K562 (cell line): ENCODE results near the gene SPINT2. TPM values are rescaled to one million over a fixed set of nuclear protein-coding genes. Genes with fewer than 3 reads are reported as not detected.

Experiments used
- ATAC-seq: fragments of 200-7000 bp; cut with Tn5 transposase; 3 replicates; pipeline ENCODE4 v1.9.1; 2020; ENCODE audit warnings: moderate library complexity
- BruUV-seq: library from RNA; stranded (reverse); fragments of 400-500 nt; replicated peaks from 2 replicates; lab custom pipeline; 2021; lab: Mats Ljungman, UMichigan
- CTCF ChIA-PET: fragments of 300-600 bp; formaldehyde crosslinking; extraction: SDS; loops from one replicate; lab custom pipeline; 2021; ENCODE audit warnings: low intra/inter-chr PET ratio; lab: Yijun Ruan, JAX
- POLR2A ChIA-PET: fragments of 300-600, 350-650 bp; sonication (Branson Sonifier 250); formaldehyde crosslinking; extraction: SDS; loops from one replicate; lab custom pipeline; 2021; ENCODE audit warnings: antibody characterized with exemption, inconsistent platforms; lab: Yijun Ruan, JAX
- DNase-seq, 4 experiments: peaks; one replicate each; pipeline versions ENCODE4 v3.0.0 to v3.0.0-alpha.2; 2011 to 2018; ENCODE audit warnings: low spot score in 3 of 4, mixed read lengths in 3 of 4; ENCODE audit errors: extremely low read depth in 1 of 4
- FAIRE-seq: peaks from 2 replicates; lab custom pipeline; 2011; peaks lifted over from hg19 to GRCh38; lab: Jason Lieb, UNC
- H2AFZ ChIP-seq: 2 replicates; pipeline ENCODE4 v1.6.0; 2011; ENCODE audit warnings: low read depth, low read length, control low read depth, inconsistent platforms
- H3K27ac ChIP-seq: fragments of 200-600 bp; 3 replicates; pipeline ENCODE4 v1.8.0; 2011; ENCODE audit warnings: low read depth, mild to moderate bottlenecking, control low read depth, inconsistent platforms, low read length, moderate library complexity, mixed read lengths; ENCODE audit errors: extremely low read depth
- H3K27me3 ChIP-seq, 2 experiments: fragments of 300-600 bp in 1 of 2; 2 replicates in 1 of 2; 3 replicates in 1 of 2; pipeline versions ENCODE4 v1.6.0 to v1.8.0; 2011; ENCODE audit warnings: inconsistent platforms in 2 of 2, low read length in 2 of 2, mild to moderate bottlenecking in 1 of 2, mixed read lengths in 1 of 2, moderate library complexity in 1 of 2; ENCODE audit not compliant: control insufficient read depth in 2 of 2, insufficient read depth in 2 of 2
- H3K36me3 ChIP-seq: fragments of 300-600 bp; 3 replicates; pipeline ENCODE4 v1.8.0; 2011; ENCODE audit warnings: mild to moderate bottlenecking, low read length, inconsistent platforms; ENCODE audit not compliant: control insufficient read depth, insufficient read depth
- H3K4me1 ChIP-seq, 2 experiments: fragments of 200-600 bp in 1 of 2; replicated peaks in 1 of 2; 2 replicates in 1 of 2; 3 replicates in 1 of 2; pipeline versions ENCODE4 v1.5.1 to v1.8.0; 2011; ENCODE audit warnings: inconsistent platforms in 2 of 2, low read length in 2 of 2, mild to moderate bottlenecking in 1 of 2, mixed read lengths in 1 of 2, moderate library complexity in 1 of 2; ENCODE audit not compliant: control insufficient read depth in 2 of 2, insufficient read depth in 2 of 2
- H3K4me2 ChIP-seq: 2 replicates; pipeline ENCODE4 v1.6.1; 2011; ENCODE audit warnings: low read length, control low read depth, inconsistent platforms, mixed read lengths; ENCODE audit not compliant: insufficient read depth
- H3K4me3 ChIP-seq: fragments of 200-600 bp; sonication (generic), shearing (Covaris generic); 2 replicates; pipeline ENCODE4 v1.5.1; 2016; ENCODE audit warnings: control low read depth, inconsistent platforms
- H3K79me2 ChIP-seq: fragments of 200-600 bp; 3 replicates; pipeline ENCODE4 v1.8.0; 2011; ENCODE audit warnings: low read length, inconsistent platforms; ENCODE audit not compliant: control insufficient read depth, insufficient read depth
- H3K9ac ChIP-seq, 2 experiments: 2 replicates each; pipeline versions ENCODE4 v1.6.0 to v1.6.1; 2011; ENCODE audit warnings: low read depth in 2 of 2, low read length in 2 of 2, control low read depth in 1 of 2, inconsistent platforms in 1 of 2, mild to moderate bottlenecking in 1 of 2, mixed read lengths in 1 of 2; ENCODE audit not compliant: insufficient read depth in 1 of 2
- H3K9me1 ChIP-seq: one replicate; pipeline ENCODE4 v1.6.0; 2011; ENCODE audit warnings: inconsistent platforms, mild to moderate bottlenecking, low read length, moderate library complexity; ENCODE audit not compliant: control insufficient read depth, insufficient read depth
- H3K9me3 ChIP-seq: replicated peaks from 2 replicates; pipeline ENCODE4 v1.5.1; 2011; ENCODE audit warnings: low read depth, low read length, inconsistent platforms; ENCODE audit not compliant: control insufficient read depth, insufficient read depth
- H4K20me1 ChIP-seq: replicated peaks from 2 replicates; pipeline ENCODE4 v1.6.1; 2011; ENCODE audit warnings: low read length, inconsistent platforms, mixed read lengths; ENCODE audit not compliant: control insufficient read depth, insufficient read depth
- CSDE1 ChIP-seq, 2 experiments: fragments of 450-650 bp; IDR thresholded peaks; 2 replicates each; pipeline ENCODE4 v1.6.1; 2016; ENCODE audit warnings: mild to moderate bottlenecking in 1 of 2
- SPI1 ChIP-seq: IDR thresholded peaks from 2 replicates; pipeline ENCODE4 v1.6.1; 2011; ENCODE audit warnings: low read depth, low read length, control low read depth, borderline replicate concordance
- TAF15 ChIP-seq: fragments of 200-400 bp; formaldehyde crosslinking; IDR thresholded peaks from 2 replicates; pipeline ENCODE4 v1.6.1; 2017; ENCODE audit warnings: mild to moderate bottlenecking, low read depth, low read length, moderate library complexity
- WGBS: fragments of 100-300 bp; shearing (Covaris generic); methylation state at CpG from one replicate; pipeline ENCODE4 v1.1.6; 2016; ENCODE audit warnings: low coverage, mixed read lengths; ENCODE audit not compliant: insufficient coverage; ENCODE audit errors: missing lambda C conversion rate; 5-methylcytosine and 5-hydroxymethylcytosine counted together
- in situ Hi-C: fragments of 300-500 bp; cut with MboI; formaldehyde crosslinking; loops from 4 replicates; pipeline ENCODE4 v1.15.0; 2018; ENCODE audit warnings: inconsistent platforms, mixed read lengths
- intact Hi-C: fragments of 100-400 bp; cut with micrococcal nuclease; formaldehyde crosslinking; loops from 2 replicates; pipeline ENCODE4 v1.14.2; 2022
- polyA plus RNA-seq, 8 experiments: library from polyadenylated mRNA; depleted of rRNA in 4 of 8; stranded (reverse) in 5 of 8; unstranded in 3 of 8; fragments of >200 nt; fragmentation: Nextera tagmentation in 2 of 8; fragmentation: Illumina TruSeq in 1 of 8; extraction: Ambion mirVana in 2 of 8; extraction: Trizol in 1 of 8; gene quantifications; 2 replicates each; pipeline versions ENCODE4 v1.2.1 to v1.2.3, GENCODE V29; 2011 to 2014; ENCODE audit warnings: inconsistent platforms in 1 of 8, missing spikeins in 1 of 8
- total RNA-seq, 7 experiments: library from RNA; depleted of rRNA in 6 of 7; stranded (reverse); fragments of >200 nt in 6 of 7; fragmentation: Illumina TruSeq in 2 of 7; extraction: Trizol in 2 of 7; gene quantifications; 2 replicates each; pipeline versions ENCODE4 v1.2.1 to v1.2.3, GENCODE V29; 2011 to 2021; ENCODE audit warnings: low replicate concordance in 1 of 7
- TF ChIP-seq, protein P1 (sequence below): fragments of 450-650 bp; formaldehyde crosslinking; IDR thresholded peaks from 2 replicates; pipeline ENCODE4 v1.4.0; 2020; ENCODE audit warnings: mild to moderate bottlenecking, moderate library complexity
- TF ChIP-seq, protein P2 (sequence below): fragments of 200-800 bp; sonication (Bioruptor generic); IDR thresholded peaks from 2 replicates; pipeline ENCODE4 v1.6.1; 2017; ENCODE audit warnings: missing genetic modification characterization, missing compliant biosample characterization

Gene SPINT2
- total and polyA plus RNA-seq, 9 of the 15 experiments (the other 6 are each of a cell fraction or from before 2014, with no cell fraction given), result 0.65 to 4.5 (median 3.4) TPM

DNA sequence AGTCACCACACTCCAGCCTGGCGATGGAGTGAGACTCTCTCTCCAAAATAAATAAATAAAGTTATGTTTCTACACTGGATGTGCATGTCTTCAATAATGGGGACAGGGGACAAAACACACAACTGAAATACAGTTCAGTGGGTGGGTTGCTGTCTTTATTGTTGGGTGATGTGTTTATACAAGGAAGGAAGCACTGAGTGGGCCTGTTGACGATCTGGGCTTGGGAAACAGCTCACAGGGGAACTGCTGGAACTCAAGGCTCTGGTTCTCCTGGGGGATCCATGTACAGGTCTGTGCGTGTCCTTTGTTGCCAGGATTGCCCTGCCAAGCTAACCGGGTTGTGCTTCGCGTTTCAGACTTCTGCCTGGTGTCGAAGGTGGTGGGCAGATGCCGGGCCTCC is 18.9 kb downstream of the SPINT2 start (continued):
- TF ChIP-seq TAF15 (no peak), CSDE1 (IDR thresholded peaks at IDR 0.05) (no peak)
- TF ChIP-seq, protein P1, sequence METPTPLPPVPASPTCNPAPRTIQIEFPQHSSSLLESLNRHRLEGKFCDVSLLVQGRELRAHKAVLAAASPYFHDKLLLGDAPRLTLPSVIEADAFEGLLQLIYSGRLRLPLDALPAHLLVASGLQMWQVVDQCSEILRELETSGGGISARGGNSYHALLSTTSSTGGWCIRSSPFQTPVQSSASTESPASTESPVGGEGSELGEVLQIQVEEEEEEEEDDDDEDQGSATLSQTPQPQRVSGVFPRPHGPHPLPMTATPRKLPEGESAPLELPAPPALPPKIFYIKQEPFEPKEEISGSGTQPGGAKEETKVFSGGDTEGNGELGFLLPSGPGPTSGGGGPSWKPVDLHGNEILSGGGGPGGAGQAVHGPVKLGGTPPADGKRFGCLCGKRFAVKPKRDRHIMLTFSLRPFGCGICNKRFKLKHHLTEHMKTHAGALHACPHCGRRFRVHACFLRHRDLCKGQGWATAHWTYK, result no peak

DNA sequence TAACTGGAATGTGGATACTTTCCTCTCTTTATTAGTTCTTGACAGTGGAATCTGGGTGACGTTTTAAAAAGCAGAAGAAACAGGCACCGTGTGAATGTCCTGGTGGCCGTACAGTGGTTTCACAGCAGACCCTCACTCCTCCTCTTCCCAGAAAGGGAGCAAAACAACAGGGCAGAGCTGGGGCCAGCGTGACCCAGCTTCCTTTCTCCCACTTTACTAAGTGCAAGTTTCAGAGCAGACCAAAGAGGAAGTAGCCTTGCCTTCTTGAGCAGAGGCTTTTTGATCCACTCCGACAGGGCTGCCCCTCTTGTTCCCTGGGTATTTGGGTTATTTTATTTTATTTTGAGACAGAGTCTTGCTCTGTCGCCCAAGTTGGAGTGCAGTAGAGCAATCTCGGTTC is 20.0 kb downstream of the SPINT2 start:
- CTCF ChIA-PET, result no interaction called here
- POLR2A ChIA-PET, result interaction anchor here (0.7 to 3.3 kb wide), 3 partner anchors 10 to 29 kb away, joined by 3 to 13 read pairs (median 3); no protein-coding TSS in a partner anchor
- no peak for FAIRE-seq

More for the DNA sequence above, 20.0 kb downstream of the SPINT2 start:
- Histone ChIP-seq H3K4me3 (no peak overlapping the region), H3K9me3 (no peaks in the 10 kb centered on the region), H3K9ac (no peak overlapping the region), H3K27me3 (no peaks in the 10 kb centered on the region), H3K9me1 (no peaks in the 10 kb centered on the region), H3K4me1 (peaks cover 10 to 15% of the 10 kb centered on the region in 2 experiments; a peak in 4 of 5 replicates), H3K27ac (no peak overlapping the region), H3K79me2 (no peaks in the 10 kb centered on the region), H4K20me1 (no peaks in the 10 kb centered on the region), H3K36me3 (no peaks in the 10 kb centered on the region), H2AFZ (peak overlapping the region; percentile 78), H3K4me2 (no peak overlapping the region)
- in situ Hi-C loops, result no loop called here
- intact Hi-C loops, result no loop called here
- no TSS peak for BruUV-seq
- TF ChIP-seq, protein P2, sequence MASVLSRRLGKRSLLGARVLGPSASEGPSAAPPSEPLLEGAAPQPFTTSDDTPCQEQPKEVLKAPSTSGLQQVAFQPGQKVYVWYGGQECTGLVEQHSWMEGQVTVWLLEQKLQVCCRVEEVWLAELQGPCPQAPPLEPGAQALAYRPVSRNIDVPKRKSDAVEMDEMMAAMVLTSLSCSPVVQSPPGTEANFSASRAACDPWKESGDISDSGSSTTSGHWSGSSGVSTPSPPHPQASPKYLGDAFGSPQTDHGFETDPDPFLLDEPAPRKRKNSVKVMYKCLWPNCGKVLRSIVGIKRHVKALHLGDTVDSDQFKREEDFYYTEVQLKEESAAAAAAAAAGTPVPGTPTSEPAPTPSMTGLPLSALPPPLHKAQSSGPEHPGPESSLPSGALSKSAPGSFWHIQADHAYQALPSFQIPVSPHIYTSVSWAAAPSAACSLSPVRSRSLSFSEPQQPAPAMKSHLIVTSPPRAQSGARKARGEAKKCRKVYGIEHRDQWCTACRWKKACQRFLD (CRISPR knock-in tag), result no peak
- TF ChIP-seq SPI1, result peak; percentile 51
- ATAC-seq, result no peak; the same call in 2 of the 3 replicates
- WGBS, result 31% methylated on average over 6 of the region's 7 CpGs
- DNase-seq, result no peak
